ENCODE results near the gene PRDM16.

DNA sequence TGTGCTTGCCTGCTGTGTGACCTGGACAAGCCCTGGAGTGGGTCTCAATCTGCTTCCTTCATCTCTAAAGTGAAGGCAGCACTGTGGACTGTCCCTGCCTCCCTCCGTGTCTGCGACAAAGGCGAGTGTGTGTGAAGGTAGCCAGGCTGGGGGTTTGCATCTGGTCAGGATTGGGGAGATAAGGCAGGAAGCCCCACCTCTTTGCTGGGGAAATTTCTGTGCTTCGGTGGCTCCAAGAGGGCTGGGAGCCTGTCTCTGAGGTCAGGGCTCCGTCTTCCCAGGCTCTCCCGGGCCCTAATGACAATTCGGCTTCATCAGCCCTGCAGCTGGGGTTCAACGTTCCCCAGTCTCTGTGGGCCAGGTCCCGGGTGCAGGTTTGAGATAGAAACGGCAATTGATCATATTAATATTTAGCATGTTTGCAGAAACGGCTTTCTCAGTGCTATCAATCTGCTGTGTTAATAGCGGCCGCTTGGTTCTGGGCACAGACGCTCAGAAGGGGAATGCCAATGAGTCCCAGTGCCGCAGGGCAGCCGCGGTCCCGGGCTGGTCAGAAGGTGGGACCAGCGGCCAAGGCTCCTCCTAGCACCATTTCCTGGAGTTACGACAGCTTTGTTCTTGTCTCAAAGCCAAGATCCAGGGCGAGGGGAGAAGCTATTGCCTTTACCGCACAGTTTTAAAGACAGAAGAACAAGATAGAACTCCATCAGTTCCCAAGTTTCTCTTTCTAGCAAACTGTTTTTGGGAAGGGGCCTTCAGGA lies 105.7 kb downstream of the PRDM16 start:
- TF ChIP-seq EZH2 (IDR thresholded peaks at IDR 0.05; ENCODE audit: borderline replicate concordance, low read depth, low read length, severe bottlenecking), result no peak
- TF ChIP-seq, protein P1, sequence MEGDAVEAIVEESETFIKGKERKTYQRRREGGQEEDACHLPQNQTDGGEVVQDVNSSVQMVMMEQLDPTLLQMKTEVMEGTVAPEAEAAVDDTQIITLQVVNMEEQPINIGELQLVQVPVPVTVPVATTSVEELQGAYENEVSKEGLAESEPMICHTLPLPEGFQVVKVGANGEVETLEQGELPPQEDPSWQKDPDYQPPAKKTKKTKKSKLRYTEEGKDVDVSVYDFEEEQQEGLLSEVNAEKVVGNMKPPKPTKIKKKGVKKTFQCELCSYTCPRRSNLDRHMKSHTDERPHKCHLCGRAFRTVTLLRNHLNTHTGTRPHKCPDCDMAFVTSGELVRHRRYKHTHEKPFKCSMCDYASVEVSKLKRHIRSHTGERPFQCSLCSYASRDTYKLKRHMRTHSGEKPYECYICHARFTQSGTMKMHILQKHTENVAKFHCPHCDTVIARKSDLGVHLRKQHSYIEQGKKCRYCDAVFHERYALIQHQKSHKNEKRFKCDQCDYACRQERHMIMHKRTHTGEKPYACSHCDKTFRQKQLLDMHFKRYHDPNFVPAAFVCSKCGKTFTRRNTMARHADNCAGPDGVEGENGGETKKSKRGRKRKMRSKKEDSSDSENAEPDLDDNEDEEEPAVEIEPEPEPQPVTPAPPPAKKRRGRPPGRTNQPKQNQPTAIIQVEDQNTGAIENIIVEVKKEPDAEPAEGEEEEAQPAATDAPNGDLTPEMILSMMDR (IDR thresholded peaks at IDR 0.05; ENCODE audit: borderline replicate concordance, extremely low read depth, low read length, poor library complexity, severe bottlenecking), result no peak
